ENCODE results near the gene C1orf232.

C1orf232 gene

GRCh38 chr1:26124418-26125331 is 44.1 kb downstream of the C1orf232 start:
- no peak for DNase-seq (ENCODE audit: extremely low spot score)
- POLR2A ChIA-PET: no interaction called here
- CTCF ChIA-PET: interaction anchor here (2.2 to 3.2 kb wide), 3 partner anchors 12 to 40 kb away, joined by 5 to 15 read pairs (median 10); no protein-coding TSS in a partner anchor
- no peak for TF ChIP-seq CTCF (IDR thresholded peaks at IDR 0.05; ENCODE audit: control extremely low read depth, extremely low read depth, low read depth, missing control alignments)

- DNase-seq (ENCODE audit: extremely low spot score): no peak
- TF ChIP-seq CTCF (IDR thresholded peaks at IDR 0.05; ENCODE audit: control extremely low read depth, extremely low read depth, low read depth, missing control alignments): no peak
- CTCF ChIA-PET: interaction anchor here (0.8 to 3.2 kb wide), 8 partner anchors 11 to 198 kb away, joined by 3 to 15 read pairs (median 6); partner anchors contain the start of genes CEP85 and ZNF593
- POLR2A ChIA-PET: no interaction called here
Observed at GRCh38 chr1:26122988-26123973, 45.5 kb downstream of the C1orf232 start.

GRCh38 chr1:26121854-26122773 is 46.6 kb downstream of the C1orf232 start:
- ChIA-PET CTCF (interaction anchor here (0.8 to 3.2 kb wide), 8 partner anchors 9 to 199 kb away, joined by 3 to 15 read pairs (median 7); partner anchors contain the start of genes CEP85 and ZNF593), POLR2A (no interaction called here)
- no peak for TF ChIP-seq CTCF (IDR thresholded peaks at IDR 0.05; ENCODE audit: control extremely low read depth, extremely low read depth, low read depth, missing control alignments)
- no peak for DNase-seq (ENCODE audit: extremely low spot score)

- TF ChIP-seq CTCF (IDR thresholded peaks at IDR 0.05; ENCODE audit: control extremely low read depth, extremely low read depth, low read depth, missing control alignments): no peak
- CTCF ChIA-PET: interaction anchor here (0.8 to 1.8 kb wide), 7 partner anchors 13 to 297 kb away, joined by 3 to 6 read pairs (median 4); partner anchors contain the start of gene ZNF593
- POLR2A ChIA-PET: interaction anchor here (0.8 kb wide), 1 partner anchor 9 kb away, joined by 3 read pairs; no protein-coding TSS in a partner anchor
- DNase-seq (ENCODE audit: extremely low spot score): peak; percentile 28
Observed at GRCh38 chr1:26119892-26120608, 48.7 kb downstream of the C1orf232 start.

- CTCF ChIA-PET: interaction anchor here (1.0 to 10.3 kb wide), 5 partner anchors 12 to 201 kb away, joined by 3 to 115 read pairs (median 12); partner anchors contain the start of gene CEP85
- POLR2A ChIA-PET: no interaction called here
- TF ChIP-seq CTCF (IDR thresholded peaks at IDR 0.05; ENCODE audit: control extremely low read depth, extremely low read depth, low read depth, missing control alignments): no peak
- DNase-seq (ENCODE audit: extremely low spot score): no peak
Observed at GRCh38 chr1:26114165-26114927, 54.4 kb downstream of the C1orf232 start.
